Neural progenitor cell (in vitro differentiated cells): ENCODE data around the gene GP1BB. TPM values are rescaled to one million over a fixed set of nuclear protein-coding genes. Genes with fewer than 3 reads are reported as not detected.

Source experiments
- DNase-seq: peaks from one replicate; pipeline ENCODE4 v3.0.0-alpha.2; 2016; ENCODE audit warnings: low spot score
- H2AFZ ChIP-seq: fragments of 200-600 bp; sonication (generic); replicated peaks from 2 replicates; pipeline ENCODE4 v1.6.1; 2016; ENCODE audit warnings: antibody characterized with exemption
- H3F3A ChIP-seq: fragments of 200-600 bp; sonication (generic); 2 replicates; pipeline ENCODE4 v1.6.1; 2016; ENCODE audit warnings: antibody characterized with exemption, low read depth
- H3K27ac ChIP-seq: fragments of 200-600 bp; sonication (generic); 2 replicates; pipeline ENCODE4 v1.5.1; 2016; ENCODE audit warnings: mild to moderate bottlenecking
- H3K27me3 ChIP-seq: fragments of 200-600 bp; sonication (generic); 2 replicates; pipeline ENCODE4 v1.6.1; 2016; ENCODE audit warnings: mild to moderate bottlenecking, moderate library complexity
- H3K36me3 ChIP-seq: fragments of 200-600 bp; sonication (generic); 2 replicates; pipeline ENCODE4 v1.5.1; 2016
- H3K4me1 ChIP-seq: fragments of 200-600 bp; sonication (generic); 2 replicates; pipeline ENCODE4 v1.6.1; 2016; ENCODE audit warnings: mixed run types
- H3K4me2 ChIP-seq: fragments of 200-600 bp; sonication (generic); 2 replicates; pipeline ENCODE4 v1.6.1; 2016
- H3K4me3 ChIP-seq: fragments of 200-600 bp; sonication (generic); 2 replicates; pipeline ENCODE4 v1.5.1; 2016
- H3K79me2 ChIP-seq: fragments of 200-600 bp; sonication (generic); 2 replicates; pipeline ENCODE4 v1.6.1; 2016; ENCODE audit warnings: low read depth
- H3K9ac ChIP-seq: fragments of 200-600 bp; sonication (generic); 2 replicates; pipeline ENCODE4 v1.6.1; 2016
- H3K9me3 ChIP-seq: fragments of 200-600 bp; sonication (generic); 2 replicates; pipeline ENCODE4 v1.5.1; 2016; ENCODE audit warnings: low read depth
- H4K20me1 ChIP-seq: fragments of 200-600 bp; sonication (generic); 2 replicates; pipeline ENCODE4 v1.6.1; 2016; ENCODE audit warnings: low read depth
- H3K27ac Mint-ChIP-seq: 3 replicates; pipeline ENCODE4 v1.8.0; 2021; ENCODE audit warnings: mixed read lengths
- H3K27me3 Mint-ChIP-seq: 2 replicates; pipeline ENCODE4 v1.8.0; 2022; ENCODE audit warnings: low read depth, mild to moderate bottlenecking, inconsistent platforms, moderate library complexity, mixed read lengths; ENCODE audit not compliant: insufficient read depth
- H3K36me3 Mint-ChIP-seq: 3 replicates; pipeline ENCODE4 v1.8.0; 2021; ENCODE audit warnings: mixed read lengths
- H3K4me1 Mint-ChIP-seq: 3 replicates; pipeline ENCODE4 v1.8.0; 2021; ENCODE audit warnings: mixed read lengths
- H3K4me3 Mint-ChIP-seq: 3 replicates; pipeline ENCODE4 v1.8.0; 2021; ENCODE audit warnings: mild to moderate bottlenecking, moderate library complexity, mixed read lengths
- H3K9me3 Mint-ChIP-seq: 3 replicates; pipeline ENCODE4 v1.8.0; 2020; ENCODE audit warnings: mixed read lengths
- EZH2 ChIP-seq: fragments of 200-600 bp; sonication (generic); IDR thresholded peaks from 2 replicates; pipeline ENCODE4 v1.6.1; 2017; ENCODE audit warnings: antibody characterized with exemption, mild to moderate bottlenecking, moderate library complexity
- EZH2phosphoT487 ChIP-seq: fragments of 200-600 bp; sonication (generic); IDR thresholded peaks from 2 replicates; pipeline ENCODE4 v1.6.1; 2017; ENCODE audit warnings: antibody characterized with exemption
- total RNA-seq: library from RNA; depleted of rRNA; stranded (reverse); fragments of >200 nt; gene quantifications from 2 replicates; pipeline ENCODE4 v1.2.3, GENCODE V29; 2015; ENCODE audit warnings: low replicate concordance
- TF ChIP-seq, protein P1 (sequence below): fragments of 200-600 bp; sonication (generic); IDR thresholded peaks from 2 replicates; pipeline ENCODE4 v1.5.1; 2017; ENCODE audit warnings: antibody characterized with exemption, mild to moderate bottlenecking

The GP1BB gene
- total RNA-seq, 1 donor from 2014 or later: not detected

DNA sequence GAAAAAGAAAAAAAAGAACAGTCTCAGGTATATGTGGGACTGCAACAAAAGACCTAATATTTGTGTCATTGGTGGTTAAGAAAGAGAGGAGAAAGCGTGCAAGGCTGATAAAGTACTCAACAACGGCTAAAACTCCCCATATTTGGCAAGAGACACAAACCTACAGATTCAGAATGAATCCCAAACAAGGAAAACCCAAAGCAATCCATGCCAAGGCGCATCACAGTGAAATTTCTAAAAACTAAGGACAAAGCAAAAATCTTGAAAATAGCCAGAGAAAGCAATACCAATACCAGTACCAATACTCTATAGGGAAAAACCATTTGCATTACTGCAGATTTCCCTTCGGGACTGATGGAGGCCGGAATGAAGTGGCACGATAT, 41.5 kb upstream of the GP1BB start:
- H3K4me1 ChIP-seq: peaks cover 6% of the 10 kb centered on the region

GRCh38 chr22:19686946-19687345, 36.4 kb upstream of the GP1BB start:
- no peaks in the 10 kb centered on the region for H3K79me2 ChIP-seq
- H3K4me1 ChIP-seq: peaks cover 18% of the 10 kb centered on the region
- peaks cover 2% of the 10 kb centered on the region for H3K9me3 Mint-ChIP-seq
- H3K36me3 ChIP-seq: no peaks in the 10 kb centered on the region
- no peaks in the 10 kb centered on the region for H3K9me3 ChIP-seq
- H3K4me2 ChIP-seq: no peak overlapping the region
- no peaks in the 10 kb centered on the region for H4K20me1 ChIP-seq
- no peak overlapping the region for H3K4me3 Mint-ChIP-seq
- H3K4me1 Mint-ChIP-seq: peaks cover 7% of the 10 kb centered on the region
- TF ChIP-seq EZH2 (no peak), EZH2phosphoT487 (no peak)
- TF ChIP-seq, protein P1, sequence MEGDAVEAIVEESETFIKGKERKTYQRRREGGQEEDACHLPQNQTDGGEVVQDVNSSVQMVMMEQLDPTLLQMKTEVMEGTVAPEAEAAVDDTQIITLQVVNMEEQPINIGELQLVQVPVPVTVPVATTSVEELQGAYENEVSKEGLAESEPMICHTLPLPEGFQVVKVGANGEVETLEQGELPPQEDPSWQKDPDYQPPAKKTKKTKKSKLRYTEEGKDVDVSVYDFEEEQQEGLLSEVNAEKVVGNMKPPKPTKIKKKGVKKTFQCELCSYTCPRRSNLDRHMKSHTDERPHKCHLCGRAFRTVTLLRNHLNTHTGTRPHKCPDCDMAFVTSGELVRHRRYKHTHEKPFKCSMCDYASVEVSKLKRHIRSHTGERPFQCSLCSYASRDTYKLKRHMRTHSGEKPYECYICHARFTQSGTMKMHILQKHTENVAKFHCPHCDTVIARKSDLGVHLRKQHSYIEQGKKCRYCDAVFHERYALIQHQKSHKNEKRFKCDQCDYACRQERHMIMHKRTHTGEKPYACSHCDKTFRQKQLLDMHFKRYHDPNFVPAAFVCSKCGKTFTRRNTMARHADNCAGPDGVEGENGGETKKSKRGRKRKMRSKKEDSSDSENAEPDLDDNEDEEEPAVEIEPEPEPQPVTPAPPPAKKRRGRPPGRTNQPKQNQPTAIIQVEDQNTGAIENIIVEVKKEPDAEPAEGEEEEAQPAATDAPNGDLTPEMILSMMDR: no peak
- no peak overlapping the region for H2AFZ ChIP-seq
- H3F3A ChIP-seq: peaks cover 11% of the 10 kb centered on the region
- no peaks in the 10 kb centered on the region for H3K27me3 ChIP-seq
- peaks cover 2% of the 10 kb centered on the region for H3K27me3 Mint-ChIP-seq
- H3K9ac ChIP-seq: no peak overlapping the region
- H3K4me3 ChIP-seq: no peak overlapping the region
- no peak for DNase-seq
- H3K27ac Mint-ChIP-seq: no peak overlapping the region
- no peak overlapping the region for H3K27ac ChIP-seq
- H3K36me3 Mint-ChIP-seq: no peaks in the 10 kb centered on the region

More for the DNA sequence above, 41.5 kb upstream of the GP1BB start:
- no peaks in the 10 kb centered on the region for H3K79me2 ChIP-seq
- no peak overlapping the region for H2AFZ ChIP-seq
- H3K4me3 ChIP-seq: no peak overlapping the region
- no peak overlapping the region for H3K4me2 ChIP-seq
- H3K27ac ChIP-seq: no peak overlapping the region
- H3K36me3 ChIP-seq: no peaks in the 10 kb centered on the region
- TF ChIP-seq EZH2phosphoT487: no peak
- TF ChIP-seq, protein P1: no peak
- no peak for TF ChIP-seq EZH2
- DNase-seq: no peak
- Mint-ChIP-seq H3K36me3 (no peaks in the 10 kb centered on the region), H3K4me3 (no peak overlapping the region), H3K27me3 (no peaks in the 10 kb centered on the region), H3K27ac (no peak overlapping the region), H3K4me1 (peaks cover 7% of the 10 kb centered on the region), H3K9me3 (peaks cover 2% of the 10 kb centered on the region)
- no peaks in the 10 kb centered on the region for H3K9me3 ChIP-seq
- H3F3A ChIP-seq: peaks cover 3% of the 10 kb centered on the region
- H3K9ac ChIP-seq: no peak overlapping the region
- H4K20me1 ChIP-seq: no peaks in the 10 kb centered on the region
- no peaks in the 10 kb centered on the region for H3K27me3 ChIP-seq

GRCh38 chr22:19687561-19688300, 35.6 kb upstream of the GP1BB start:
- Histone ChIP-seq H3K36me3 (no peaks in the 10 kb centered on the region), H3K79me2 (no peaks in the 10 kb centered on the region)
- H3K4me3 Mint-ChIP-seq: no peak overlapping the region

More at GRCh38 chr22:19687561-19688300, 35.6 kb upstream of the GP1BB start:
- DNase-seq: no peak
- Mint-ChIP-seq H3K27me3 (peaks cover 2% of the 10 kb centered on the region), H3K4me1 (peaks cover 10% of the 10 kb centered on the region), H3K27ac (no peak overlapping the region), H3K36me3 (no peaks in the 10 kb centered on the region), H3K9me3 (peaks cover 2% of the 10 kb centered on the region)
- H3K9me3 ChIP-seq: no peaks in the 10 kb centered on the region
- peaks cover 14% of the 10 kb centered on the region for H3F3A ChIP-seq
- TF ChIP-seq, protein P1: no peak
- no peak for TF ChIP-seq EZH2
- no peak for TF ChIP-seq EZH2phosphoT487
- H3K27me3 ChIP-seq: no peaks in the 10 kb centered on the region
- no peak overlapping the region for H3K4me3 ChIP-seq
- H3K27ac ChIP-seq: no peak overlapping the region
- H4K20me1 ChIP-seq: no peaks in the 10 kb centered on the region
- no peak overlapping the region for H3K4me2 ChIP-seq
- peaks cover 22% of the 10 kb centered on the region for H3K4me1 ChIP-seq
- no peak overlapping the region for H3K9ac ChIP-seq
- no peak overlapping the region for H2AFZ ChIP-seq
